PC-9 (cell line): Measurements from ENCODE around the gene HNRNPLL.

Source experiments
- CTCF ChIP-seq: fragments of 200-600 bp; sonication (generic); conservative IDR thresholded peaks from 2 replicates; pipeline ENCODE4 v1.6.1; 2017; ENCODE audit warnings: mixed run types, antibody characterized with exemption, mild to moderate bottlenecking, moderate library complexity
- EZH2 ChIP-seq: fragments of 200-600 bp; sonication (generic); IDR thresholded peaks from 2 replicates; pipeline ENCODE4 v1.8.0; 2017; ENCODE audit warnings: antibody characterized with exemption, low read depth

DNA sequence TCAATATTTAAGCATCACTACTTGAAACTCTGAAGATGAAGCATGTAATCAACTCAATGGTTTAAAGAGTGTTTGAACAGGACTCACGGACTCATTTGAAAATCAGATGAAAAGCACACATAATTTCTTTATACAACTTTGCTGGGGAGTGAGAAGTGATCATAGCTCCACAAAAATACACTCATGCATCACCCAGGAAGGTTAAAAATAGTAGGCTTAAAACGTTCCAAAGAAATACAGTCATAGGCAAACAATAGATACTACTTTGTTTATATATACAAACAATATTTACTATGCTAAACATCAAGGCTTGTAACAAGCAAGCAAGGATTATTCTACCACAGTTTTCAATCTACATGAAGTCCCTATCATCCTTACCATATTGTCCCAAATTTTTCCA is 11.6 kb downstream of the HNRNPLL start:
- TF ChIP-seq CTCF (no peak), EZH2 (no peak)
